GM23248 (cell line): Measurements from ENCODE around the gene CACNA1B. TPM values are rescaled to one million over a fixed set of nuclear protein-coding genes. Genes with fewer than 3 reads are reported as not detected.
"Not testable (repeated sequence)": the region's sequence is repeated elsewhere in the genome, so short reads cannot be mapped to it uniquely, and the experiment has no call there.

Experiments
- DNase-seq: peaks from one replicate; pipeline ENCODE4 v3.0.0-alpha.2; 2015
- H2AFZ ChIP-seq: fragments of 200-600 bp; sonication (generic); 2 replicates; pipeline ENCODE4 v1.6.1; 2016; ENCODE audit warnings: antibody characterized with exemption
- H3F3A ChIP-seq: fragments of 200-600 bp; sonication (generic); 2 replicates; pipeline ENCODE4 v1.6.1; 2016; ENCODE audit warnings: mild to moderate bottlenecking, antibody characterized with exemption, mixed run types; ENCODE audit not compliant: insufficient read depth
- H3K27ac ChIP-seq: fragments of 200-600 bp; sonication (generic); 2 replicates; pipeline ENCODE4 v1.5.1; 2016; ENCODE audit warnings: mild to moderate bottlenecking
- H3K27me3 ChIP-seq: fragments of 200-600 bp; sonication (generic); replicated peaks from 2 replicates; pipeline ENCODE4 v1.6.1; 2016; ENCODE audit warnings: mild to moderate bottlenecking; ENCODE audit not compliant: insufficient read depth
- H3K36me3 ChIP-seq: fragments of 200-600 bp; sonication (generic); 2 replicates; pipeline ENCODE4 v1.6.1; 2016; ENCODE audit warnings: low read depth, mild to moderate bottlenecking
- H3K4me1 ChIP-seq: fragments of 200-600 bp; sonication (generic); 2 replicates; pipeline ENCODE4 v1.6.1; 2016; ENCODE audit warnings: mild to moderate bottlenecking; ENCODE audit not compliant: insufficient read depth
- H3K4me2 ChIP-seq: fragments of 200-600 bp; sonication (generic); one replicate; pipeline ENCODE4 v1.6.1; 2016; ENCODE audit warnings: mild to moderate bottlenecking; ENCODE audit not compliant: unreplicated experiment
- H3K4me3 ChIP-seq: fragments of 200-600 bp; sonication (generic); 2 replicates; pipeline ENCODE4 v1.5.1; 2016; ENCODE audit warnings: mild to moderate bottlenecking
- H3K79me2 ChIP-seq: fragments of 200-600 bp; sonication (generic); 2 replicates; pipeline ENCODE4 v1.6.1; 2016; ENCODE audit warnings: mild to moderate bottlenecking; ENCODE audit not compliant: insufficient read depth
- H3K9ac ChIP-seq: fragments of 200-600 bp; sonication (generic); 2 replicates; pipeline ENCODE4 v1.6.1; 2016; ENCODE audit warnings: mild to moderate bottlenecking
- H3K9me2 ChIP-seq: fragments of 200-600 bp; sonication (generic); 2 replicates; pipeline ENCODE4 v1.6.1; 2016; ENCODE audit warnings: mixed run types, mild to moderate bottlenecking, moderate library complexity; ENCODE audit not compliant: insufficient read depth
- H3K9me3 ChIP-seq: fragments of 200-600 bp; sonication (generic); one replicate; pipeline ENCODE4 v1.6.1; 2017; ENCODE audit warnings: low read depth
- H4K20me1 ChIP-seq: fragments of 200-600 bp; sonication (generic); 2 replicates; pipeline ENCODE4 v1.6.0; 2016; ENCODE audit not compliant: insufficient read depth
- EZH2 ChIP-seq: fragments of 200-600 bp; sonication (generic); IDR thresholded peaks from 2 replicates; pipeline ENCODE4 v1.6.1; 2018; ENCODE audit warnings: antibody characterized with exemption, mild to moderate bottlenecking; ENCODE audit not compliant: insufficient read depth, poor library complexity, severe bottlenecking
- EZH2phosphoT487 ChIP-seq: fragments of 200-600 bp; sonication (generic); IDR thresholded peaks from 2 replicates; pipeline ENCODE4 v1.6.1; 2018; ENCODE audit warnings: antibody characterized with exemption, moderate library complexity, mild to moderate bottlenecking, low read depth; ENCODE audit not compliant: insufficient read depth
- WGBS, 2 experiments: methylation state at CpG; one replicate each; pipeline ENCODE4 v1.1.6; 2015 to 2017; ENCODE audit warnings: low lambda C conversion rate in 2 of 2, low coverage in 1 of 2; ENCODE audit errors: missing lambda C conversion rate in 2 of 2; 5-methylcytosine and 5-hydroxymethylcytosine counted together
- in situ Hi-C: fragments of 300-500 bp; cut with MboI; formaldehyde crosslinking; loops from 2 replicates; pipeline ENCODE4 v1.15.0; 2020
- polyA plus RNA-seq: library from polyadenylated mRNA; unstranded; fragments of >200 nt; fragmentation: Nextera tagmentation; extraction: Ambion mirVana; gene quantifications from 2 replicates; pipeline ENCODE4 v1.2.1, GENCODE V29; 2016
- total RNA-seq: library from RNA; depleted of rRNA; stranded (reverse); fragments of >200 nt; shearing (Covaris generic); gene quantifications from 2 replicates; pipeline ENCODE4 v1.2.3, GENCODE V29; 2014

CACNA1B gene
- total and polyA plus RNA-seq, 2 experiments from 2014 or later, result not detected

DNA sequence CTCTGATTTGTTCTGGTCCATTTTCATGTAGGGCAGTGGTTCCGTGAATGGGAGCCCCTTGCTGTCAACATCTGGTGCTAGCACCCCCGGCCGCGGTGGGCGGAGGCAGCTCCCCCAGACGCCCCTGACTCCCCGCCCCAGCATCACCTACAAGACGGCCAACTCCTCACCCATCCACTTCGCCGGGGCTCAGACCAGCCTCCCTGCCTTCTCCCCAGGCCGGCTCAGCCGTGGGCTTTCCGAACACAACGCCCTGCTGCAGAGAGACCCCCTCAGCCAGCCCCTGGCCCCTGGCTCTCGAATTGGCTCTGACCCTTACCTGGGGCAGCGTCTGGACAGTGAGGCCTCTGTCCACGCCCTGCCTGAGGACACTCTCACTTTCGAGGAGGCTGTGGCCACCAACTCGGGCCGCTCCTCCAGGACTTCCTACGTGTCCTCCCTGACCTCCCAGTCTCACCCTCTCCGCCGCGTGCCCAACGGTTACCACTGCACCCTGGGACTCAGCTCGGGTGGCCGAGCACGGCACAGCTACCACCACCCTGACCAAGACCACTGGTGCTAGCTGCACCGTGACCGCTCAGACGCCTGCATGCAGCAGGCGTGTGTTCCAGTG, 244.0 kb downstream of the CACNA1B start:
- H3K27me3 ChIP-seq, result no peaks in the 10 kb centered on the region
- H3K9me3 ChIP-seq, result no peaks in the 10 kb centered on the region
- no peaks in the 10 kb centered on the region for H3K4me1 ChIP-seq
- no peak overlapping the region for H3K27ac ChIP-seq
- no peak overlapping the region for H3K4me3 ChIP-seq
- in situ Hi-C loops, result no loop called here
- H3K9me2 ChIP-seq, result no peaks in the 10 kb centered on the region
- no peak for DNase-seq
- no peak overlapping the region for H3K4me2 ChIP-seq
- H4K20me1 ChIP-seq, result no peaks in the 10 kb centered on the region
- no peak overlapping the region for H3K9ac ChIP-seq
- WGBS, 2 experiments, result 67 to 69% methylated on average over 28 to 32 of the region's 32 CpGs
- H3K79me2 ChIP-seq, result no peaks in the 10 kb centered on the region
- H3F3A ChIP-seq, result no peaks in the 10 kb centered on the region
- TF ChIP-seq EZH2 (no peak), EZH2phosphoT487 (no peak)
- H3K36me3 ChIP-seq, result no peaks in the 10 kb centered on the region
- H2AFZ ChIP-seq, result no peak overlapping the region

DNA sequence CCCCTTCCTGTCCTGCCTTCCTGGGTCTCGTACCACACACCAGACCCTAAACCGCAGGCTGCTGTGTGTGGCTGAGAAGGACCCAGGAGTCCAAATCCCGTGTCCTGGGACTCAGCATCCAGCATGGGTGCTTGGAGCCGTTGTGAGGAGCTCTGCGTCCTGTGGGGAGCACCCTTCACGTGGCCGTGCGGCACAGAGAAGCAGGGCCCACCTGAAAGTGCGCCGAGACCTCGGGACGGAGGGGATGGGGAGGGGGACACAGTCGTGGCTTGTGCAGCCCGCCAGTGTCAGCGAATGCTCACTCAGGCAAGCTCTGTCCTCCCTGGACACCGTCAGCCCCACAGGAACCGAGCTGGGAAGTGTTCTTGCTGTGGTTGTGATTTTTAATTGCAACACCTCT, 244.6 kb downstream of the CACNA1B start:
- Histone ChIP-seq H3K4me1 (no peaks in the 10 kb centered on the region), H3K4me3 (no peak overlapping the region), H3F3A (no peaks in the 10 kb centered on the region), H3K9ac (no peak overlapping the region), H3K27ac (no peak overlapping the region), H3K9me3 (no peaks in the 10 kb centered on the region), H3K9me2 (no peaks in the 10 kb centered on the region), H4K20me1 (no peaks in the 10 kb centered on the region), H3K36me3 (no peaks in the 10 kb centered on the region), H3K79me2 (no peaks in the 10 kb centered on the region), H3K4me2 (no peak overlapping the region), H2AFZ (no peak overlapping the region), H3K27me3 (no peaks in the 10 kb centered on the region)
- TF ChIP-seq EZH2 (no peak), EZH2phosphoT487 (no peak)
- 44 to 48% methylated on average over 17 of the region's 17 CpGs for WGBS, 2 experiments
- no peak for DNase-seq
- in situ Hi-C loops, result no loop called here

DNA sequence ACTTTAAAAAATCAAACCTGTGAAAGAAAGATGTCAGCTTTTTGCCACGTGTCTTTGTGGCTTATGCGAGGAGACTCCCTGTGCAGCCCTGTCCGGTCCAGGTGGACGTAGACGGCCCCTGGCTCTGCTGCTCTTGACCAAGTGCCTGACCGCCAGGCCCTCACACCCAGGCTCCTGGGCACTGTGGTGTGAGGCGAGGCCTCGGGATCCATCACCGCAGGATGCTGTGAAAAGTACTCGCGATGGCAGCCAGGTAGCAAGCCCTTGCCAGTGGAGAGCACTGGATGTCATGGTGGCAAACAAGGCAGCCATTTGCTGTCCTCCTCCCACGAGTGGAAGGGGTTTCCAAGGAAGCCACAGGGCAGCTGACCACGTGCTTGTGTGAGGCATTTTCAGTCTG, 245.1 kb downstream of the CACNA1B start:
- no peak overlapping the region for H3K27ac ChIP-seq
- no peak overlapping the region for H2AFZ ChIP-seq
- H3K9ac ChIP-seq, result no peak overlapping the region
- no peaks in the 10 kb centered on the region for H3K36me3 ChIP-seq
- H3K4me1 ChIP-seq, result no peaks in the 10 kb centered on the region
- 53 to 55% methylated on average over 13 of the region's 13 CpGs for WGBS, 2 experiments
- no peaks in the 10 kb centered on the region for H3K9me2 ChIP-seq
- H3F3A ChIP-seq, result no peaks in the 10 kb centered on the region
- TF ChIP-seq EZH2 (no peak), EZH2phosphoT487 (no peak)
- no peaks in the 10 kb centered on the region for H4K20me1 ChIP-seq
- no peaks in the 10 kb centered on the region for H3K9me3 ChIP-seq
- H3K4me3 ChIP-seq, result no peak overlapping the region
- in situ Hi-C loops, result no loop called here
- no peak for DNase-seq
- H3K27me3 ChIP-seq, result no peaks in the 10 kb centered on the region
- no peak overlapping the region for H3K4me2 ChIP-seq
- H3K79me2 ChIP-seq, result no peaks in the 10 kb centered on the region

DNA sequence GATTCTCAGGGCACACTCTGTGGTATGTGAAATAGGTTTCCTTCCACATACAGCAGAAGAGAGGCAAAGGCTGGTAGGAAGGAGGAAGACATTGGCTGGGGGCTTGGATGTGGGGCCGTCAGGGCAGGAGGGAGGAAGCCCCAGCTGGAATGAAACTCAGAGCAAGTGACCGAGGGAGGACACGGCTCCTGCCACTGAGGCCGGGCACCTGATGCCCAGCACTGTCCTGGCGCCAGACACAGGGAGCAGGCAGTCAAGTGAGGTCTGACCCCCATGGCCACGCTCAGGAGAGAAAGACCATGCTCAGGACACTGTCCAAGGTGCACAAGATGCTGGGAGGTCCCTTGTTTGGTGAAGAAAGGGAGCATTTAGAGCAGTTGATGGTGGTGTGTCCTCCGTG, 245.5 kb downstream of the CACNA1B start:
- Histone ChIP-seq H3K4me1 (no peaks in the 10 kb centered on the region), H3K4me3 (no peak overlapping the region), H3K27ac (no peak overlapping the region), H3K79me2 (no peaks in the 10 kb centered on the region), H2AFZ (no peak overlapping the region), H3F3A (no peaks in the 10 kb centered on the region), H4K20me1 (no peaks in the 10 kb centered on the region), H3K4me2 (no peak overlapping the region), H3K9ac (no peak overlapping the region), H3K36me3 (no peaks in the 10 kb centered on the region), H3K9me2 (no peaks in the 10 kb centered on the region), H3K9me3 (no peaks in the 10 kb centered on the region), H3K27me3 (no peaks in the 10 kb centered on the region)
- in situ Hi-C loops, result no loop called here
- no peak for DNase-seq
- WGBS, 2 experiments, result 43 to 52% methylated on average over 6 to 7 of the region's 7 CpGs
- TF ChIP-seq EZH2, result no peak
- no peak for TF ChIP-seq EZH2phosphoT487

DNA sequence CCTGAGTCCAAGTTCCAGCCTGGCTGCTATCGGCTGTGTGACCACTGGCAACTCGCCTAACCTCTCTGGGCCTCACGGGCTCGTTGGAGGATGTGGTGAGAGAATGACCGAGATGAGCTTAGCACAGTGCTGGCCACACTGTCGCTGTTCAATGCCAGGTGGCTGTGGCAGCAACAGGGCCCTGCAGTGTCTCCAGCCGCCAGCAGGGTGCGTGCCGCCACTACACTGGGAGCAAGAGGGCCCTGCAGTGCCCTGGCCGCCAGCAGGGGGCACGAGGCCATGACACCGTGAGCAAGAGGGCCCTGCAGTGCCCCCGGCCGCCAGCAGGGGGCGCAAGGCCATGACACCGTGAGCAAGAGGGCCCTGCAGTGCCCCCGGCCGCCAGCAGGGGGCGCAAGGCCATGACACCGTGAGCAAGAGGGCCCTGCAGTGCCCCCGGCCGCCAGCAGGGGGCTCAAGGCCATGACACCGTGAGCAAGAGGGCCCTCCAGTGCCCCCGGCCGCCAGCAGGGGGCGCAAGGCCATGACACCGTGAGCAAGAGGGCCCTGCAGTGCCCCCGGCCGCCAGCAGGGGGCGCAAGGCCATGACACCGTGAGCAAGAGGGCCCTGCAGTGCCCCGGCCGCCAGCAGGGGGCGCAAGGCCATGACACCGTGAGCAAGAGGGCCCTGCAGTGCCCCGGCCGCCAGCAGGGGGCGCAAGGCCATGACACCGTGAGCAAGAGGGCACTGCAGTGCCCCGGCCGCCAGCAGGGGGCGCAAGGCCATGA, 248.7 kb downstream of the CACNA1B start:
- not testable (repeated sequence) for H3K4me3 ChIP-seq, H4K20me1 ChIP-seq

DNA sequence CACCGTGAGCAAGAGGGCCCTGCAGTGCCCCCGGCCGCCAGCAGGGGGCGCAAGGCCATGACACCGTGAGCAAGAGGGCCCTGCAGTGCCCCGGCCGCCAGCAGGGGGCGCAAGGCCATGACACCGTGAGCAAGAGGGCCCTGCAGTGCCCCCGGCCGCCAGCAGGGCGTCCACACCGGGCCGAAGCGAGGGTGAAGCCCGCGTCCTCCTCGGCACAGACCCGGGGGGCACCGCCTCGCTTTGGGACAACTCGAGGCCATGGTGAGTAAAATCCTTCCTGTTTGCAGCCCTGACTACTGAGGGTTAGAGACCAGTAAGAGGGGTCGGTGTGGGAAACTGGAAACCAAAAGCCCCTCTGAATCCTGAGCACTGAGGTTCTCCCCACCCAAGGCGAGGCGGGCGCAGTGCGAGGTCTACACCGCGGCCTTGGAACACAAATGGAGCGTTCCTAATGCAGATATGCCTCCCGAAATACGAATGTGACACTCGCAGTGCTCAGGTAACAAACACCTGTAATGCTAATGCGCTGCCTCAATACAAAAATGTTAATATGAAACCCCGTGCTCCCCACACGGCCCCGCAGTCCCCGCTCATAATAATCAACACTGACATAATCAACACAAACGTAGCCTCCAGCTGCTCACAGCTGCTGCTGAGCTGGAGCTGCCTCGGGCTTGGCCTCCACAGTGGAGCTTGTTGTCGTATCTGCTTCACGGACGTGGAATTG, 249.4 kb downstream of the CACNA1B start:
- H3K9ac ChIP-seq, H3K9me3 ChIP-seq, H2AFZ ChIP-seq, H3K4me2 ChIP-seq, H3K27me3 ChIP-seq, DNase-seq, H3K4me3 ChIP-seq, H3K9me2 ChIP-seq, H3K36me3 ChIP-seq, H3F3A ChIP-seq, H4K20me1 ChIP-seq, H3K27ac ChIP-seq, H3K4me1 ChIP-seq, H3K79me2 ChIP-seq, in situ Hi-C loops: not testable (repeated sequence)
- 83 to 85% methylated on average over 13 to 24 of the region's 43 CpGs for WGBS, 2 experiments

More for the DNA sequence above, 248.7 kb downstream of the CACNA1B start:
- H3K9me3 ChIP-seq, H3K4me2 ChIP-seq, DNase-seq, H3K9me2 ChIP-seq, H3K9ac ChIP-seq, H3K79me2 ChIP-seq, H3K36me3 ChIP-seq, H3K4me1 ChIP-seq, H2AFZ ChIP-seq, in situ Hi-C loops, H3K27me3 ChIP-seq, H3K27ac ChIP-seq, H3F3A ChIP-seq: not testable (repeated sequence)
- WGBS, 2 experiments, result 56 to 58% methylated on average over 8 to 14 of the region's 42 CpGs

DNA sequence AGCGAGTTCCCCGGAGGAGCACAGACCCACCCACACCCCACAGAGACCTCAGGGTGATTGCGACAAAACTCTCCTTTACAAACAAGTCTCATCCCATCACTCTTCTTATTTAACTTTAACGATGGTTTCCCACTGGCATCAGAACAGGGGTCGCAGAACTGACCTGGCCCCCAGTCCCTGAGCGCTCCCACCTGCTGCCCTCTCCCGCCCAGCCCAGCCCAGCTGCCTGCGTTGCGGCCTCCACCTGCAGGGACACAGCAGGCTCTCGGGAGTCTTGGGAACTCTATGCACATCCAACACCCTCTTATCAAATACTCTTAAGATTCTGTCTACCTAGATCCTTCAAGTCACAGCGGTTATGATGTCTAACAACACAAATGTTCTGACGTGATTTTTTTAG, 250.4 kb downstream of the CACNA1B start:
- H3K4me2 ChIP-seq, H3K27me3 ChIP-seq, H3K4me1 ChIP-seq, H3K4me3 ChIP-seq, H2AFZ ChIP-seq, H3K9me2 ChIP-seq, H4K20me1 ChIP-seq, DNase-seq, H3K9ac ChIP-seq, H3K79me2 ChIP-seq, H3K27ac ChIP-seq, H3K9me3 ChIP-seq, H3F3A ChIP-seq, H3K36me3 ChIP-seq, in situ Hi-C loops: not testable (repeated sequence)
- 83 to 86% methylated on average over 4 to 12 of the region's 12 CpGs for WGBS, 2 experiments
